NCI-H128 (cell line): ENCODE results near the gene GPR4.

Experiments
- DNase-seq: peaks from one replicate; lab custom pipeline; 2025; ENCODE audit not compliant: unreplicated experiment; lab: John Stamatoyannopoulos, UW

Gene GPR4

DNA sequence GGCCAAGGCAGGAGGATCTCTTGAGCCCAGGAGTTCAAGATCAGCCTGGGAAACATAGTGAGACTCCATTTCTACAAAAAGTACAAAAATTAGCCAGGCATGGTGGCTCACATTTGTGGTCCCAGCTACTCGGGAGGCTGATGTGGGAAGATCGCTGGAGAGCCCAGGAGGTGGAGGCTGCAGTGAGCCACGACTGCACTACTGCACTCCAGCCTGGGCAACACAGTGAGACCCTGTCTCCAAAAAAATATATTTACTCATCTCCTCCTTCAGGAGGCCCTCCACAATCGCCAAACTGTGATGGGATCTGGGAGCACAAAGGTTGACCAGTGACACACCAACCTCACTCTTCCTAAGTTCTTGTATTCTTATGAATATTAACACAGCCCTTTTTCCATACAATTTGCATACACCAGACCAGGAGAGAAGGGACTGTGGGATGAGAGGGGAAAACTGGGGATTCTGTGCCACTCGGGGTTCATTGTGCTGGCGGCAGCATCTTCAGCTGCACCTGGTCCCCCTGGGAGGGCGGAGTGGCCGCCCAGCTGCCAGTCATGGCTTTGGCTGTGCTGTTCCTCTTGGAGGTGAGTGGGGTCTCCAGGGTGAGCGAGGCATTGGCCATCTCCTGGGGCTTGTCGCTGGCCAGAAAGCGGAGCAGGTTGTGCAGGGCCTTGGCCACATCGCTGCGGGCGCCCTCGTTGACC lies 11.6 kb downstream of the GPR4 start:
- no peak for DNase-seq

DNA sequence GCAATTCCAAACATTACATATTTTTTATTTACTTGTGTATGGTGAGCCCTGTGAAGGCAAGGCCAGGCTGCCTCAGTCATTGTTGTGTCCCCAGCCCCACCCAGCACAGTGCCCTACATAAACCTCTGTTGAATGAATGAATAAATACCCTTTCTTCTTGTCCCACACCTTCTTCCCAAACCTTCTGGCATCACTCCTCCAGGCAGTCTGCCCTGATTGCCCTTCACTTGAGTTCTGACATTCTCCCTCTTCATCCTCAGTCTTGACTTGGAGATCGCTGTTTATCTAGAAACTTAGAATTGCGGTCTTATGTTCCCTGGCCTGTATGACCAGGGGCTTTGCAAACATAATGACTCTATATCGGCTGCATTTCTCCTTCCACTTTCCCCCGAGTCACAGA lies 12.2 kb downstream of the GPR4 start:
- no peak for DNase-seq

GRCh38 chr19:45587873-45588272 lies 14.1 kb downstream of the GPR4 start:
- DNase-seq: no peak

DNA sequence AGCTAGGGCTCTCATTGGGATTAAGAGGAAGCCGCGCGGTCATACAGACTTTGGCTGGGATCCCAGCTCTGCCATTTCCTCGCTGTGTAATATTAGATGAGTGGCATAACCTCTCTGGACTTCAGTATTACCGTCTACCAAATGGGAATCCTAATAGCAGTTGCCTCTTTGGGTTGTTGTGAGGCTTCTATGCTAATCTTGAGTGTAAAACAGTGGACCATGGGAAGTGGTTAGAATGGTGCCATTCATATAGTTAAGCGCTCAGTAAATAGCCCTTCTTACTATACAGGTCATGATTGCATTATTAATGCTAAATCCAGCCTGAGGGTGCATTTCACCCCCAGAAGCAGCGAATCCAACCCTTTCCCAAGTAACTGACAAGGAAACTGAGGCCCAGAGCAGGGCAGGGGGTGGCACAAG lies 16.8 kb downstream of the GPR4 start:
- DNase-seq: no peak

DNA sequence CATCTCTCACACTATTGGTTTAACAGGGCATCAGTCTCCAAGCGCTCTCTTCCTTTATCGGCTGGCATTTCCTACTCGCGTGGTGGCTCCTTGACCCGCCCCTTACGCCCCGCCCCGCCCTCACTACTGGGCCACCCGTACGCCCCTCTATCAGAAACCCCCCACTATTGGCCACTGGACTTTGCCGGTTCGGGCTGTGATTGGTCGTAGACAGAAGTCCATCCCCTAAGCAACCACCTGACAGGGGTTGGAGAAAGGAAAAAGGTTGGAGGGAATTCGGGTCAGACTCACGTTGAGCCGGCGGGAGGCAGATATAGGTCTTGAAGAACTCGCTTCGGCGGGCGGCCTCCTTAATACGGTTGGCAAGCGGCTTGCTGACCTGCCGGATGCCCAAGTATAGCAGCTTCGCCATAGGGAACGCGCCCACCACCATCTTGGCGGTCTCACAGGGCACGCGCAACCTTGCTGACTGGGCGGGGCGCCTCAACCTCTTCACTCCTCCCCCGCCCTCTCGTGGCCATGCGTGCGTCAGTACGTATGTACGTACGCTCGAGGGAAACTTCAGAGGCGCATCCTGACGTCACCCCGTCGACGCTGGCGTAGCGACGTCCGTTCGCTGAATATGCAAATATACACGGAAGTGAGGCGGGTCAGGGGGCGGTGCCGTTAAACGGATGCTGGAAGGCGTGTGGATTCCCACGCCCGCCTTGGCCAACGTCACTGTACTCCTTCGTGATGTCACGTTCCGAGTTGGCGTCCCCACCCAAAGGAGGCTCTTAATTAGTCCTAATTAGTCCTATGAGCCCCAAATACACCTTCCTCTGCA lies 17.5 kb downstream of the GPR4 start, which contains the start of gene OPA3:
Gene OPA3 (minus strand): TSS at position 471 of the 826 bp plus-strand sequence. CDS start 38 bp downstream, at position 433.
- peak; percentile 98 for DNase-seq

GRCh38 chr19:45581576-45581975 lies 20.4 kb downstream of the GPR4 start:
- DNase-seq: no peak

- DNase-seq: no peak
These were observed 23.2 kb downstream of the GPR4 start for GRCh38 chr19:45578861-45579260.

- DNase-seq: no peak
These were observed 24.7 kb downstream of the GPR4 start for GRCh38 chr19:45577111-45577905.

DNA sequence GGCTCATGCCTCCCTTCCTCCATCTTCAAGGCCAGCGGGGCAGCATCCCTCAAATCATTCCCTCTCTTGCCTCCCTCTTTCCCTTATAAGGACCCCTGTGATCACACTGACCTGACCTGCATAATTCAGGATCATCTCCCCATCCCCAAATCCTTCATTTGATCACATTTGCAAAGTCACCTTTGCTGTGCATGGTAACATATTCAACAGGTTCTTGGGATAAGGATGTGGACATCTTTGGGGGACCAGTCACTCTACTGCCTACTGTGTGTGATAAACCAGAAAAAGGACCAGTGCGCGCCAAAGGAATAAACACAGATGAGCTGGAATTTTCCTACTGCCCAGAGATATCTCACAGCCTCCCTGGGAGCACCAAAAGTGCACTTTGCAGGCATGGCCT lies 25.3 kb downstream of the GPR4 start:
- no peak for DNase-seq

DNA sequence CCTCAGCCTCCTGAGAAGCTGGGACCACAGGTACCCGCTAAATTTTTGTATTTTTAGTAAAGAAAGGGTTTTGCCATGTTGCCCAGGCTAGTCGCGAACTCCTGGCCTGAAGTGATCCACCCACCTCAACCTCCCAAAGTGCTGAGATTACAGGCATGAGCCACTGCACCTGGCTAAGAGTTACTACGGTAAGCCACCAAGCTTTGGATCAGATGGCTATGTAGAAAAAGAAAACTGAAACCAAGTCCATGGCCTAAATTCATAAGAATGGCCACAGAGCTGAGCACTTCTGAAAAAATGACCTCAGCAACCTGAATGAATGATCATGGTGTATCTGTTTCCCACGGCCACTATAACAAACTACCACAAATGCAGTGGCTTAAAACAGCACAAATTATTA lies 26.8 kb downstream of the GPR4 start:
- DNase-seq: no peak

GRCh38 chr19:45574526-45574925 lies 27.5 kb downstream of the GPR4 start:
- DNase-seq: no peak

- DNase-seq: no peak
These were observed 30.4 kb downstream of the GPR4 start for GRCh38 chr19:45571457-45572220.

DNA sequence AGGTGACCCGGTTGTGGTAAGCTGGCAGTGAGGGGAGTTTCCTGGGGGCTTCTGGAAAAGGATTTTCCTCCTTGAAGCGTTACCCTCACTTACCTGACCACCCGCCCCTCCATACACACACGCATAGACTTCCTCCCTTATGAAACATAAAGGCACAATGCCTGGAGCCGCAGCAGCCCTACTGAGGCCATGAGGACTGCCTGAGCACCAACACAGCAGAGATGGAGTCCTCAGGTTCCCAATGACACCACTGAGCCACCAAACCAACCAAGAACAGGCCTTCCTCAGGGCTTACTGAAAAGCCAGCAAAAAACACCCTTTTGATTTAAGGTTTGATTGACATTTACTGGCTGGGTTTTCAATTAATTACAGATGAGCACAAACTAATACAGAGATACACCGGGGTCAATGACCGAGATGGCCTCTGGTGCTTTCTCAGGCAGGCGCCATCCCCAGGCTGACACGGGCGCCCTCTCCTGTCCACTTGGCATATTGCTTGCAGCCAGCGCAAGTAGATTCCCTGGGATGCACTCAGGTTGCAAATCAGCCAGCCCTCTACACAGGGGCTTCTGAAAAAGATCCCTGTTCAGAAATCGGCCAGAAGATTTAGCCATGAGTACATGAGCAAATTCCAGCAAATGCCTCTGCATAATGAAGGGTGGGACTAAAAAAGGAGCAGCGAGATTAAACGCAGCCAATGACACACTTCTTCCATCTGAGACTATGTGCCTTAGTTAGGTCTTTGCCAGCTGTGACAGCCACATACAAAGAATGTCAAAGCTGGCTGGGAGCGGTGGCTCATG lies 32.2 kb downstream of the GPR4 start:
- no peak for DNase-seq

- DNase-seq: no peak
These were observed 33.3 kb downstream of the GPR4 start for GRCh38 chr19:45568732-45569131.

- no peak for DNase-seq
These were observed 34.4 kb downstream of the GPR4 start for GRCh38 chr19:45567609-45568008.

- no peak for DNase-seq
These were observed 37.8 kb downstream of the GPR4 start for GRCh38 chr19:45564131-45564780.

DNA sequence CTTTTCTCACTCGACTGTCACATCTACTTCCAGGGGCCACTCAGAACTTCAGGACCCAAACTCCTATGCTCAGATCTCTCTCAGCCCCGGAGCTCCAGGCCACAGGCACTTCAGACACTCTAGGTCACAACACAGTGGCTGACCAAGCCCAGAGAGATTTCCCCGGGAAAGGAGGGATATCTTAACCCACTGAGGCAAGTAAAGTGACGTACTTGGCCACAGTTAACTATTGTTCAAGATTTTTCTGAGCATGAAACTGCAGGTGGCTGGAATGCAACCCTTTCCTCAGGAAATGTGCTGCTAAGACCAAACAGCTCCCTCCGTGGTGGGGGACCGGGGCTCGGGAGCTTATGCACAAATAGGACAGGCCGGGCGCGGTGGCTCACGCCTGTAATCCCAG lies 41.3 kb downstream of the GPR4 start:
- no peak for DNase-seq

- DNase-seq: no peak
These were observed 42.0 kb downstream of the GPR4 start for GRCh38 chr19:45560038-45560437.

DNA sequence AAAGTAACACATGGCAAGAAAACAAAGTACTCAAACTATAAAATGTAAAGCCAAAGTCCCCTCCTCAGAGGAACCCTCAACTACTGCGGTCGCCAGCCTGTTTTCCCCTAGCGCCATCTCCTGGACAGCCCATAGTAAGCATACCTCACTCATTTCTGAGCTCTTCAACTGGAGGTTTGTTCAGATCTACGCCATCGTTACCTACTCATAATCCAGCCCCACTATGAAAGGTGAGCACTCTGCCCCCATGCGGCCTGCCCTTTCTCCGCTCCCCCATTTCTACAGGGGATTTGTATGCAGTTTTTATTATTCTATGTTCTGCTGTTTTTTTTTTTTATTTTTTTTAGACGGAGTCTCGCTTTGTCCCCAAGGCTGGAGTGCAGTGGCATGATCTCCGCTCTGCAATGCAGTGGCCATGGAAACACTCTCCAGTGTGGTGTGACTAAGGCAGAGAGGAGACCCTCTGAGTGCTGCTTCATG lies 43.6 kb downstream of the GPR4 start:
- no peak for DNase-seq
